T-cell (primary cell): ENCODE results near the gene ERAP2. TPM values are rescaled to one million over a fixed set of nuclear protein-coding genes. Genes with fewer than 3 reads are reported as not detected.
"Not testable (repeated sequence)": the region's sequence is repeated elsewhere in the genome, so short reads cannot be mapped to it uniquely, and the experiment has no call there.

Experiments used
- ATAC-seq, 4 experiments: fragments of 200-7000 bp in 3 of 4; fragments of 150-1000 bp in 1 of 4; cut with Tn5 transposase; replicated peaks in 1 of 4; 1 replicate in 3 of 4; 2 replicates in 1 of 4; pipeline ENCODE4 v1.10.0; 2021; ENCODE audit warnings: moderate library complexity in 3 of 4, mild to moderate bottlenecking in 2 of 4, moderate number of reproducible peaks in 1 of 4
- CTCF ChIA-PET, 2 donors: fragments of 300-600 bp; sonication (Branson Sonifier 250); formaldehyde crosslinking; loops; one replicate each; lab custom pipeline; 2022; ENCODE audit warnings: antibody characterized with exemption in 2 of 2; lab: Charles Lee
- POLR2A ChIA-PET, 2 donors: fragments of 300-600 bp; sonication (Branson Sonifier 250); formaldehyde crosslinking; loops; one replicate each; lab custom pipeline; 2022; ENCODE audit warnings: antibody characterized with exemption in 2 of 2; lab: Charles Lee
- DNase-seq, 35 experiments: peaks; one replicate each; pipeline versions ENCODE4 v3.0.0 to v3.0.0-alpha.2; 2013 to 2023
- H3K27ac ChIP-seq: one replicate; pipeline ENCODE4 v1.5.1; 2013; ENCODE audit warnings: low read length
- H3K27me3 ChIP-seq, 2 experiments: replicated peaks in 1 of 2; 1 replicate in 1 of 2; 2 replicates in 1 of 2; pipeline versions ENCODE4 v1.6.1 to v1.7.0; 2013; ENCODE audit warnings: low read length in 1 of 2, mixed read lengths in 1 of 2; ENCODE audit not compliant: control insufficient read depth in 2 of 2, insufficient read depth in 2 of 2; ENCODE audit errors: extremely low read depth in 1 of 2
- H3K36me3 ChIP-seq, 2 donors: 1 replicate in 1 of 2; 2 replicates in 1 of 2; pipeline versions ENCODE4 v1.6.1 to v1.7.0; 2013; ENCODE audit warnings: low read length in 1 of 2; ENCODE audit not compliant: control insufficient read depth in 2 of 2, insufficient read depth in 1 of 2; ENCODE audit errors: extremely low read depth in 1 of 2
- H3K4me1 ChIP-seq, 2 experiments: 1 replicate in 1 of 2; 2 replicates in 1 of 2; pipeline versions ENCODE4 v1.6.1 to v1.7.0; 2013; ENCODE audit warnings: low read length in 2 of 2, mixed read lengths in 1 of 2; ENCODE audit not compliant: insufficient read depth in 2 of 2, control insufficient read depth in 1 of 2; ENCODE audit errors: extremely low read depth in 1 of 2
- H3K4me3 ChIP-seq, 2 donors: 1 replicate in 1 of 2; 2 replicates in 1 of 2; pipeline versions ENCODE4 v1.5.1 to v1.7.0; 2013; ENCODE audit warnings: mild to moderate bottlenecking in 2 of 2, low read length in 1 of 2, moderate library complexity in 1 of 2; ENCODE audit not compliant: control insufficient read depth in 1 of 2; ENCODE audit errors: extremely low read depth in 1 of 2
- H3K9me3 ChIP-seq: 2 replicates; pipeline ENCODE4 v1.7.0; 2013
- H3K27ac Mint-ChIP-seq, 2 donors: one replicate each; pipeline ENCODE4 v1.8.0; 2020 to 2021; ENCODE audit warnings: mild to moderate bottlenecking in 2 of 2, mixed read lengths in 2 of 2
- H3K27me3 Mint-ChIP-seq, 2 donors: one replicate each; pipeline ENCODE4 v1.8.0; 2021 to 2022; ENCODE audit warnings: mixed read lengths in 2 of 2
- H3K36me3 Mint-ChIP-seq: one replicate; pipeline ENCODE4 v1.8.0; 2021; ENCODE audit warnings: mixed read lengths
- H3K4me1 Mint-ChIP-seq, 3 donors: one replicate each; pipeline ENCODE4 v1.8.0; 2020 to 2022; ENCODE audit warnings: mixed read lengths in 3 of 3, mild to moderate bottlenecking in 1 of 3
- H3K4me3 Mint-ChIP-seq, 3 donors: one replicate each; pipeline ENCODE4 v1.8.0; 2020 to 2022; ENCODE audit warnings: mild to moderate bottlenecking in 3 of 3, mixed read lengths in 3 of 3, moderate library complexity in 3 of 3
- H3K9me3 Mint-ChIP-seq, 3 donors: one replicate each; pipeline ENCODE4 v1.8.0; 2020 to 2022; ENCODE audit warnings: mixed read lengths in 3 of 3
- WGBS: methylation state at CpG from one replicate; pipeline ENCODE4 v1.1.5; 2013; ENCODE audit warnings: missing lambda C conversion rate; ENCODE audit not compliant: insufficient coverage; 5-methylcytosine and 5-hydroxymethylcytosine counted together
- total RNA-seq, 35 experiments: library from RNA in 6 of 35; stranded (reverse) in 6 of 35; fragments of 120-200 nt in 1 of 35; gene quantifications; one replicate each; pipeline versions ENCODE4 v1.2.1 to v1.2.4 and lab custom pipeline; 2013 to 2026

Gene ERAP2
- total RNA-seq, 5 donors from 2014 or later (not counting 1 experiment from before 2014, with no cell fraction given): 40.4 to 162 (median 71.6) TPM

DNA sequence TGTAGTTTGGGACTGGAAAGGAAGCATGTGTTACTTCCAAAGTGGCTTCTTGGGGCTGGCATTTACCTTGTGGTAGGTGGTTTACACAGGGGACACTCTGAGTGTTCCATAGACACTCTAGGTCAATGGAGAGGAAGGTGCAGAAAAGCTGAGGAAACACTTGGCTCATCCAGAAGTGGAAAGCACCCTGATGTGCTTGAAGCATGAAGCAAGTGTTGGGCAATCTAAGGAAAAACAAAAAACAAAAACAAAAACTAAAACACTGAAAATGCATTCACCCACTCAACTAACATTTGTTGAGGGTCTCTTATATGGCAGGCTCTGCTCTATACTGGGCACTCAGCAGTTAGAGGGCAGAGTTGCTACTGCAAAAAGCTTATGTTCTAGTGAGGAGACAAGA is 2.9 kb upstream of the ERAP2 start:
- DNase-seq: no peak
- no peak overlapping the region for H3K27ac ChIP-seq
- H3K4me1 ChIP-seq: peaks cover 28 to 36% of the 10 kb centered on the region in 2 experiments

DNA sequence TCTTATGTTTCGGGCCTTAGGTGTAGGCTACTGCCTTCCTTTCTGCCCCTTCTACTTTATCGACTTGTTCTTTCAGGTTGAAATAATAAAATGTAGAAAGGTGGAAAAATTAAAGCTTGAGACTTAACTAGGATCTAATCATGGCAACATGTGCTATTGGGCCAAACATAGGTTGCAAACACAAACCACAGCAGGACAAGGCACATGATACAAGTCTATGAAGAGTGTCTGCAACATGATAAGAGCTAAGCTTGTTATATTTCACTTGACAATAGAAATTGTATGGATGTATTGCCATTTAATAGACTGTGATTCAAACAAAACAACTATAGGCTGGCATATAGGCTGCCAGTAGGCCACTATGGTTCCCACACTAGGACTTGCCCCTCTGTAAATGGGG is 1.7 kb upstream of the ERAP2 start:
- H3K36me3 ChIP-seq: peaks cover 0 to 3% of the 10 kb centered on the region in 2 donors
- DNase-seq (no peak), ATAC-seq (no peak)
- peaks cover 4% of the 10 kb centered on the region for H3K36me3 Mint-ChIP-seq
- ChIA-PET POLR2A (interaction anchor here (0.6 kb wide), 3 partner anchors 33 to 129 kb away, joined by 3 to 7 read pairs (median 5); no protein-coding TSS in a partner anchor), CTCF (interaction anchor here (0.7 to 3.0 kb wide), 11 partner anchors 11 to 123 kb away, joined by 3 to 14 read pairs (median 3); partner anchors contain the start of gene ERAP1 (in 1 of the 2))
- H3K4me3 ChIP-seq: no peak overlapping the region
- H3K27ac ChIP-seq: peak overlapping the region; percentile 87
- no CpG with 5 or more reads among the region's 2 CpGs for WGBS
- no peaks in the 10 kb centered on the region for H3K27me3 Mint-ChIP-seq
- peaks cover 73 to 78% (median 75%) of the 10 kb centered on the region in 3 donors for H3K4me1 Mint-ChIP-seq
- H3K4me3 Mint-ChIP-seq: peak overlapping the region; percentile 22 to 92 (median 52)
- peaks cover 35 to 38% of the 10 kb centered on the region in 2 experiments for H3K4me1 ChIP-seq
- H3K27me3 ChIP-seq: no peaks in the 10 kb centered on the region
- peak overlapping the region; percentile 97 to 99 for H3K27ac Mint-ChIP-seq
- no peaks in the 10 kb centered on the region for H3K9me3 ChIP-seq
- H3K9me3 Mint-ChIP-seq: no peaks in the 10 kb centered on the region

More for the DNA sequence above, 2.9 kb upstream of the ERAP2 start:
- Mint-ChIP-seq H3K27me3 (no peaks in the 10 kb centered on the region), H3K27ac (peak overlapping the region; percentile 97 to 99), H3K4me3 (peak overlapping the region in 1 of 3 donors; percentile 42), H3K9me3 (no peaks in the 10 kb centered on the region), H3K4me1 (peaks cover 77 to 81% (median 81%) of the 10 kb centered on the region in 3 donors), H3K36me3 (no peaks in the 10 kb centered on the region)
- Histone ChIP-seq H3K4me3 (no peak overlapping the region), H3K27me3 (no peaks in the 10 kb centered on the region), H3K9me3 (no peaks in the 10 kb centered on the region), H3K36me3 (no peaks in the 10 kb centered on the region)
- ATAC-seq: no peak
- ChIA-PET CTCF (interaction anchor here (0.6 to 2.1 kb wide), 6 partner anchors 10 to 174 kb away, joined by 3 to 6 read pairs (median 3); no protein-coding TSS in a partner anchor), POLR2A (interaction anchor here (0.6 to 0.9 kb wide), 4 partner anchors 67 to 148 kb away, joined by 3 to 7 read pairs (median 4); no protein-coding TSS in a partner anchor)

- ATAC-seq (peak; percentile 48 to 76 (median 67)), DNase-seq (peak in 7 of 35 experiments; percentile 8 to 59 (median 20))
- Mint-ChIP-seq H3K9me3 (no peaks in the 10 kb centered on the region), H3K27ac (peak overlapping the region; percentile 97 to 99), H3K4me1 (peaks cover 73 to 78% (median 75%) of the 10 kb centered on the region in 3 donors), H3K4me3 (peak overlapping the region; percentile 92 to 99 (median 96)), H3K36me3 (peaks cover 16% of the 10 kb centered on the region), H3K27me3 (no peaks in the 10 kb centered on the region)
- Histone ChIP-seq H3K4me3 (peak overlapping the region; percentile 78 to 87), H3K36me3 (peaks cover 0 to 15% of the 10 kb centered on the region in 2 donors), H3K27me3 (no peaks in the 10 kb centered on the region), H3K9me3 (no peaks in the 10 kb centered on the region), H3K4me1 (peaks cover 43 to 47% of the 10 kb centered on the region in 2 experiments), H3K27ac (peak overlapping the region; percentile 87)
- ChIA-PET CTCF (interaction anchor here (0.6 to 3.0 kb wide), 13 partner anchors 9 to 286 kb away, joined by 3 to 14 read pairs (median 4); partner anchors contain the start of genes ERAP1 (in 1 of the 2) and LNPEP (in 1 of the 2)), POLR2A (interaction anchor here (0.6 to 2.7 kb wide), 2 partner anchors 21 to 161 kb away, joined by 3 to 11 read pairs; no protein-coding TSS in a partner anchor)
- WGBS: 0% methylated on average over 1 of the region's 4 CpGs
Observed at GRCh38 chr5:96875791-96876291, 459 bp upstream of the ERAP2 start.

GRCh38 chr5:96876977-96877469 is 723 bp downstream of the ERAP2 start:
- Mint-ChIP-seq H3K27ac (peak overlapping the region; percentile 97 to 99), H3K4me3 (peak overlapping the region; percentile 92 to 99 (median 96)), H3K36me3 (peaks cover 27% of the 10 kb centered on the region), H3K4me1 (peaks cover 73 to 78% (median 75%) of the 10 kb centered on the region in 3 donors)
- H3K27me3 ChIP-seq, H3K9me3 Mint-ChIP-seq, H3K27me3 Mint-ChIP-seq, H3K9me3 ChIP-seq: not testable (repeated sequence)
- peaks cover 0 to 27% of the 10 kb centered on the region in 2 donors for H3K36me3 ChIP-seq
- DNase-seq (peak in 2 of 35 experiments; percentile 14 to 17), ATAC-seq (peak; percentile 4 to 23 (median 12))
- 0% methylated on average over 4 of the region's 12 CpGs for WGBS
- POLR2A ChIA-PET: interaction anchor here in 1 of 2 donors (0.5 to 2.7 kb wide), 5 partner anchors 20 to 131 kb away, joined by 3 to 19 read pairs (median 7); partner anchors contain the start of gene LNPEP
- peak overlapping the region; percentile 87 for H3K27ac ChIP-seq
- peak overlapping the region; percentile 78 to 87 for H3K4me3 ChIP-seq
- peaks cover 50 to 52% of the 10 kb centered on the region in 2 experiments for H3K4me1 ChIP-seq
- CTCF ChIA-PET: interaction anchor here (0.5 to 3.0 kb wide), 17 partner anchors 8 to 391 kb away, joined by 3 to 18 read pairs (median 4); partner anchors contain the start of gene ERAP1 (in 1 of the 2)

DNA sequence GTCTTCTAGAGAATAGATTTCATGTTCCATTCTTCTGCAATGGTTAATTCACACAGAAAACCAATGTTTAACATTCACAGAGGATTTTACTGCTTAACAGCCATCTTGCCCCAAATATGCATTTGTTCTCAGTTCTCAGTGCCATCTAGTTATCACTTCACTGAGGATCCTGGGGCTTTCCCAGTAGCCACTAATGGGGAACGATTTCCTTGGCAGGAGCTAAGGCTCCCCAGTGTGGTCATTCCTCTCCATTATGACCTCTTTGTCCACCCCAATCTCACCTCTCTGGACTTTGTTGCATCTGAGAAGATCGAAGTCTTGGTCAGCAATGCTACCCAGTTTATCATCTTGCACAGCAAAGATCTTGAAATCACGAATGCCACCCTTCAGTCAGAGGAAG is 3.4 kb downstream of the ERAP2 start:
- POLR2A ChIA-PET: no interaction called here
- Mint-ChIP-seq H3K27ac (peak overlapping the region; percentile 71 to 82), H3K9me3 (no peaks in the 10 kb centered on the region), H3K4me3 (peak overlapping the region; percentile 71 to 77 (median 72)), H3K36me3 (peaks cover 50% of the 10 kb centered on the region), H3K4me1 (peaks cover 76 to 82% (median 79%) of the 10 kb centered on the region in 3 donors), H3K27me3 (no peaks in the 10 kb centered on the region)
- CTCF ChIA-PET: interaction anchor here in 1 of 2 donors (2.6 kb wide), 1 partner anchor 11 kb away, joined by 10 read pairs; no protein-coding TSS in a partner anchor
- Histone ChIP-seq H3K4me3 (no peak overlapping the region), H3K27me3 (no peaks in the 10 kb centered on the region), H3K9me3 (no peaks in the 10 kb centered on the region), H3K27ac (no peak overlapping the region), H3K36me3 (peaks cover 0 to 51% of the 10 kb centered on the region in 2 donors), H3K4me1 (peaks cover 64% of the 10 kb centered on the region in 2 experiments)
- DNase-seq (no peak), ATAC-seq (no peak)
- 70% methylated on average over 3 of the region's 3 CpGs for WGBS
